ENCODE data around the gene SPTB. TPM values are rescaled to one million over a fixed set of nuclear protein-coding genes. Genes with fewer than 3 reads are reported as not detected.

The SPTB gene
- total and polyA plus RNA-seq, 10 of the 15 experiments (the other 5 are each of a cell fraction or from before 2014, with no cell fraction given), result under 0.01 to 0.04 (median 0.02) TPM; not detected in 4

GRCh38 chr14:64849940-64850339 is 29.8 kb downstream of the SPTB start:
- Histone ChIP-seq H3K9ac (ENCODE audit: control insufficient read depth, insufficient read depth, low read length) (no peak overlapping the region), H4K20me1 (ENCODE audit: control insufficient read depth, insufficient read depth) (no peaks in the 10 kb centered on the region), H3K4me1 (ENCODE audit: control insufficient read depth, insufficient read depth, low read length) (peaks cover 13% of the 10 kb centered on the region), H3K27ac (ENCODE audit: control insufficient read depth, insufficient read depth) (no peak overlapping the region), H3K79me2 (ENCODE audit: control insufficient read depth, insufficient read depth, low read length) (no peaks in the 10 kb centered on the region), H3K36me3 (ENCODE audit: control insufficient read depth in 2 of 2, insufficient read depth in 2 of 2, low read length in 1 of 2) (no peaks in the 10 kb centered on the region), H2AFZ (ENCODE audit: control insufficient read depth, low read depth, low read length) (no peak overlapping the region), H3K9me3 (replicated peaks; ENCODE audit: control insufficient read depth, insufficient read depth, low read length) (no peaks in the 10 kb centered on the region), H3K4me2 (ENCODE audit: control insufficient read depth, insufficient read depth) (peak overlapping the region; percentile 15; the same call in 1 of the 2 replicates), H3K4me3 (no peak overlapping the region), H3K27me3 (replicated peaks in 1 of 2; ENCODE audit: control insufficient read depth in 2 of 2, insufficient read depth in 2 of 2, low read length in 1 of 2) (no peaks in the 10 kb centered on the region; a peak in 1 of 4 replicates)
- 17% methylated on average over 4 of the region's 4 CpGs for WGBS (ENCODE audit: insufficient coverage, insufficient replicate concordance, low lambda C conversion rate, missing lambda C conversion rate)
- ATAC-seq, result peak; percentile 70
- SMC1A ChIA-PET (ENCODE audit: uncharacterized antibody, unreplicated experiment), result no interaction called here
- intact Hi-C loops (cut with micrococcal nuclease; ENCODE audit: unreplicated experiment), result no loop called here
- TF ChIP-seq ATF3 (IDR thresholded peaks at IDR 0.05; ENCODE audit: borderline replicate concordance, extremely low read depth, low read depth, low read length) (no peak), MEF2A (IDR thresholded peaks at IDR 0.05; ENCODE audit: insufficient read depth, low read depth, low read length) (peak; percentile 56; the same call in 1 of the 2 replicates), MEF2B (IDR thresholded peaks at IDR 0.05; ENCODE audit: partially characterized antibody, poor library complexity, severe bottlenecking) (peak; percentile 16), RUNX3 (IDR thresholded peaks at IDR 0.05; ENCODE audit: low read length) (peak; percentile 29; the same call in 1 of the 2 replicates), ZNF592 (IDR thresholded peaks at IDR 0.05) (no peak), RB1 (IDR thresholded peaks at IDR 0.05; ENCODE audit: borderline replicate concordance) (no peak), NRF1 (conservative IDR thresholded peaks at IDR 0.05; ENCODE audit: low read depth, low read length) (no peak), IKZF1 (conservative IDR thresholded peaks at IDR 0.05) (no peak), ZBED1 (IDR thresholded peaks at IDR 0.05; ENCODE audit: borderline replicate concordance) (no peak), RAD21 (IDR thresholded peaks at IDR 0.05; ENCODE audit: insufficient read depth, low read depth, low read length) (no peak), STAT3 (IDR thresholded peaks at IDR 0.05; ENCODE audit: low read depth, low read length) (no peak), SRF (IDR thresholded peaks at IDR 0.05; ENCODE audit: low read depth in 2 of 2, low read length in 2 of 2) (no peak), SPI1 (IDR thresholded peaks at IDR 0.05; ENCODE audit: borderline replicate concordance, insufficient read depth, low read depth, low read length) (peak; percentile 83), ATF7 (IDR thresholded peaks at IDR 0.05; ENCODE audit: low read depth) (no peak)
- POLR2A ChIA-PET, result no interaction called here
- no peak for DNase-seq (ENCODE audit: low read depth, low spot score)
- CTCF ChIA-PET, result no interaction called here
- in situ Hi-C loops (cut with MboI), result no loop called here
- RAD21 ChIA-PET (ENCODE audit: unreplicated experiment), result no interaction called here
- no TSS peak for BruUV-seq (replicated peaks)
- FAIRE-seq, result peak; percentile 47
